HG03103 (cell line): ENCODE results near the gene PLA2G4E.

Experiments
- ATAC-seq: cut with Tn5 transposase; IDR thresholded peaks from one replicate; pipeline ENCODE4 v1.9.1; 2021; ENCODE audit warnings: low read depth; ENCODE audit not compliant: unreplicated experiment

Gene PLA2G4E

GRCh38 chr15:42031198-42031915 is 10.5 kb upstream of the PLA2G4E start:
- ATAC-seq, result no peak

GRCh38 chr15:42027521-42027920 is 6.7 kb upstream of the PLA2G4E start:
- ATAC-seq, result no peak

- no peak for ATAC-seq
These were observed 3.5 kb upstream of the PLA2G4E start for GRCh38 chr15:42024303-42024702.

- no peak for ATAC-seq
These were observed 751 bp upstream of the PLA2G4E start for GRCh38 chr15:42021593-42021992.

GRCh38 chr15:42018306-42019224 is 2.3 kb downstream of the PLA2G4E start:
- ATAC-seq, result no peak

GRCh38 chr15:42016971-42017370 is 3.9 kb downstream of the PLA2G4E start:
- ATAC-seq, result no peak

- ATAC-seq, result no peak
These were observed 6.4 kb downstream of the PLA2G4E start for GRCh38 chr15:42014406-42014805.

- no peak for ATAC-seq
These were observed 7.8 kb downstream of the PLA2G4E start for GRCh38 chr15:42012928-42013482.

GRCh38 chr15:42012241-42012640 is 8.6 kb downstream of the PLA2G4E start:
- no peak for ATAC-seq

- ATAC-seq, result no peak
These were observed 9.8 kb downstream of the PLA2G4E start for GRCh38 chr15:42011074-42011473.

GRCh38 chr15:42010434-42010833 is 10.4 kb downstream of the PLA2G4E start:
- ATAC-seq, result no peak

GRCh38 chr15:42009474-42009873 is 11.4 kb downstream of the PLA2G4E start:
- ATAC-seq, result no peak

GRCh38 chr15:42009022-42009421 is 11.8 kb downstream of the PLA2G4E start:
- ATAC-seq, result no peak

- no peak for ATAC-seq
These were observed 13.5 kb downstream of the PLA2G4E start for GRCh38 chr15:42007386-42007785.

GRCh38 chr15:42002333-42002732 is 18.5 kb downstream of the PLA2G4E start:
- no peak for ATAC-seq

GRCh38 chr15:42001236-42001635 is 19.6 kb downstream of the PLA2G4E start:
- no peak for ATAC-seq

GRCh38 chr15:41999290-42000285 is 21.3 kb downstream of the PLA2G4E start:
- ATAC-seq, result no peak

GRCh38 chr15:41997845-41998244 is 23.0 kb downstream of the PLA2G4E start:
- no peak for ATAC-seq

- no peak for ATAC-seq
These were observed 23.8 kb downstream of the PLA2G4E start for GRCh38 chr15:41996921-41997592.

- ATAC-seq, result no peak
These were observed 24.5 kb downstream of the PLA2G4E start for GRCh38 chr15:41996376-41996775.
